MM.1S (cell line): ENCODE measurements around the gene PLA2G6.

Experiments used
- DNase-seq: peaks from one replicate; pipeline ENCODE4 v3.0.0-alpha.2; 2015
- H2AFZ ChIP-seq: fragments of 300-600 bp; sonication (generic); 2 replicates; pipeline ENCODE4 v1.6.0; 2016; ENCODE audit warnings: antibody characterized with exemption, low read length
- H3F3A ChIP-seq: fragments of 300-600 bp; sonication (generic); 2 replicates; pipeline ENCODE4 v1.6.1; 2016; ENCODE audit warnings: mild to moderate bottlenecking, antibody characterized with exemption, low read length, moderate library complexity, mixed read lengths; ENCODE audit not compliant: insufficient read depth
- H3K27ac ChIP-seq: fragments of 300-600 bp; sonication (generic); 2 replicates; pipeline ENCODE4 v1.5.1; 2016; ENCODE audit warnings: mild to moderate bottlenecking, low read length
- H3K27me3 ChIP-seq: fragments of 300-600 bp; sonication (generic); replicated peaks from 2 replicates; pipeline ENCODE4 v1.6.0; 2016; ENCODE audit warnings: low read length; ENCODE audit not compliant: insufficient read depth
- H3K36me3 ChIP-seq: fragments of 300-600 bp; sonication (generic); replicated peaks from 2 replicates; pipeline ENCODE4 v1.6.1; 2016; ENCODE audit warnings: mild to moderate bottlenecking, low read length, mixed read lengths; ENCODE audit not compliant: insufficient read depth
- H3K4me1 ChIP-seq: fragments of 300-600 bp; sonication (generic); 2 replicates; pipeline ENCODE4 v1.6.1; 2016; ENCODE audit warnings: low read length, mixed read lengths
- H3K4me2 ChIP-seq: fragments of 300-600 bp; sonication (generic); 2 replicates; pipeline ENCODE4 v1.6.0; 2016; ENCODE audit warnings: low read depth, low read length
- H3K4me3 ChIP-seq: fragments of 300-600 bp; sonication (generic); 2 replicates; pipeline ENCODE4 v1.5.1; 2016; ENCODE audit warnings: low read length, mixed read lengths
- H3K79me2 ChIP-seq: fragments of 300-600 bp; sonication (generic); 2 replicates; pipeline ENCODE4 v1.6.1; 2016; ENCODE audit warnings: mixed run types, low read length, mixed read lengths
- H3K9ac ChIP-seq: fragments of 300-600 bp; sonication (generic); 2 replicates; pipeline ENCODE4 v1.6.1; 2016; ENCODE audit warnings: low read length, mixed read lengths
- H3K9me2 ChIP-seq: fragments of 300-600 bp; sonication (generic); replicated peaks from 2 replicates; pipeline ENCODE4 v1.6.1; 2016; ENCODE audit warnings: mild to moderate bottlenecking, low read length, mixed read lengths; ENCODE audit not compliant: insufficient read depth
- H3K9me3 ChIP-seq: fragments of 300-600 bp; sonication (generic); replicated peaks from 2 replicates; pipeline ENCODE4 v1.6.1; 2016; ENCODE audit warnings: mild to moderate bottlenecking, low read length, mixed read lengths; ENCODE audit not compliant: insufficient read depth
- H4K20me1 ChIP-seq: fragments of 300-600 bp; sonication (generic); 2 replicates; pipeline ENCODE4 v1.6.1; 2016; ENCODE audit warnings: mild to moderate bottlenecking, low read length, moderate library complexity, mixed read lengths; ENCODE audit not compliant: insufficient read depth
- CTCF ChIP-seq: fragments of 300-600 bp; sonication (generic); IDR thresholded peaks from 2 replicates; pipeline ENCODE4 v1.5.1; 2016; ENCODE audit warnings: antibody characterized with exemption, low read length, mixed read lengths
- EZH2 ChIP-seq: fragments of 300-600 bp; sonication (generic); optimal IDR thresholded peaks from 2 replicates; pipeline ENCODE3; 2017; ENCODE audit warnings: low read depth, mild to moderate bottlenecking, antibody characterized with exemption, low read length, mixed read lengths
- EZH2phosphoT487 ChIP-seq: fragments of 300-600 bp; sonication (generic); IDR thresholded peaks from 2 replicates; pipeline ENCODE4 v1.6.1; 2018; ENCODE audit warnings: antibody characterized with exemption, low read length

PLA2G6 gene

DNA sequence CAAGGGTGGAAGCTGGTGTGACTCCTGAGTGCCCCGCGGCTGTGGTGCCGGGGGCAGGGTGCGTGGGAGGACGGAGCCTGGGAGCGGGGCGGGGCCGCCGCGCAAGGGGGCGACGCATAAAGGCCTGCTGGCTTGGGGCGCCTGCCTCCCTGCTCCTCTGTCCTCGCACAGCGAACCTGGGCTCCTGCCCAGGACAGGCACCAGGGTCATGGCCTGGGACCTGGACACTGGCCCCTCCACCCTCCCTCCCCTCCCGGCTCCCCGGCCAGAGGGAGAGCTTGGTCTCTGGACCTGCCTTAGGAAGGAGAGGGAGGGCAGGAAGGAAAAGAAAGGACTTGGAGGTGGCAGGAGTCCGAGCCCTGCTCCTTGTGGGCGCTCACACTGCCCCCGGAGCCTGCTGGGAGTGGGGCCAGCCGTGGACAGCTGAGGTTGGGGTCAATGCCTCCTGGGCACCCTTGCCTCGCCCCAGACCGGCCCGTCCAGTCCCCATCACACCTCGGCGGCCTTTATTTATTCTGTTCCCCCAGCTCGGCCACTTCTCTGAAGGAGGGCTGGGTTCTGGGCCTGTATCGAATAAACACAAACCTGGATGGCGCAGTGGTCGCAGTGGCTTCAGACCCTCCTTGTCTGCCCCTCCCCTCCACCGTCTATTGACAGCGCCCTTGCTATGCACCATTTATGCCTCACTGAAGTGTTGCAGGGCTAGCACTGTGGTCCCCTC, 106.4 kb downstream of the PLA2G6 start:
- Histone ChIP-seq H3K36me3 (no peaks in the 10 kb centered on the region), H4K20me1 (no peaks in the 10 kb centered on the region), H3K79me2 (peaks cover 5% of the 10 kb centered on the region; the same call in 1 of the 2 replicates), H3K27ac (no peak overlapping the region), H3K9me3 (no peaks in the 10 kb centered on the region), H3K9me2 (no peaks in the 10 kb centered on the region), H3K4me1 (peaks cover 11% of the 10 kb centered on the region), H3K4me3 (no peak overlapping the region), H3K27me3 (no peaks in the 10 kb centered on the region), H3K9ac (no peak overlapping the region), H3K4me2 (no peak overlapping the region), H2AFZ (no peak overlapping the region), H3F3A (peaks cover 5% of the 10 kb centered on the region; the same call in 1 of the 2 replicates)
- TF ChIP-seq CTCF (no peak), EZH2phosphoT487 (no peak), EZH2 (no peak)
- DNase-seq, result no peak

DNA sequence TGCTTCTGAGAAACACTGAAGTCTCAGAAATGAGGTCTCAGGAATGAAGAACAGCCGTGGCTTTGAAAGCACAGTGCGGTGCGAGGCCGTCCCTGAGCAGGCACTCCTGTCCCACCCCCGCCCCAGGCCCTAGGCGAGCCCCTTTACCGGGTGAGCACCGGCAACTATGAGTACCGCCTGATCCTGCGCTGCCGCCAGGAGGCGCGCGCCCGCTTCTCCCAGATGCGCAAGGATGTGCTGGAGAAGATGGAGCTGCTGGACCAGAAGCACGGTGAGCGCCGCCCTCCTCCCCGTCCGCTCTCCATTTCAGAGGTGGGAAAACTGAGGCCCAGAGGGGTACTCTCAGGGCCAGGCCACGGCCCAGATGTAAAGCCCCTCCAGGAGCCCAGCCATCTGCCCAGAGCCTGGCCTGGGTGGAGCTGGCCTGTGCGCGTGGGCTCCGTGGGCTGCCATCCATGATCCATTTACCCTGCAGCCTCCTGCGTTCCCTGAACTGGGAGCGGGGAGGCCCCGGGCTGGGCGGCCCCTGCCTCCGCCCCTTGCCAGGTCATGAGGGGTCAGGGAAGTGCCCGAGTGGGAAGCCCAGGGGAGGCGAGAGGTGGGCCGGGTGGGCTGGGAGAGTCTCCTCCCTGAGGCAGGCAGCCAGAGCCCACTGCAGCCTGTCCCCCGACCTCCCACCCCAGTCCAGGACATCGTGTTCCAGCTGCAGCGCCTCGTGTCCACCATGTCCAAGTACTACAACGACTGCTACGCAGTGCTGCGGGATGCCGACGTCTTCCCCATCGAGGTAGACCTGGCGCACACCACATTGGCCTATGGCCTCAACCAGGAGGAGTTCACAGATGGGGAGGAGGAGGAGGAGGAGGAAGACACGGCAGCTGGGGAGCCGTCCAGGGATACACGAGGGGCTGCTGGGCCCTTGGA, 107.2 kb downstream of the PLA2G6 start:
- H3K4me1 ChIP-seq, result peaks cover 18% of the 10 kb centered on the region

More for the DNA sequence above, 107.2 kb downstream of the PLA2G6 start:
- H4K20me1 ChIP-seq, result no peaks in the 10 kb centered on the region
- H3K27ac ChIP-seq, result no peak overlapping the region
- no peaks in the 10 kb centered on the region for H3K27me3 ChIP-seq
- H3K9ac ChIP-seq, result no peak overlapping the region
- no peaks in the 10 kb centered on the region for H3K9me3 ChIP-seq
- peaks cover 13% of the 10 kb centered on the region for H3F3A ChIP-seq
- H3K36me3 ChIP-seq, result no peaks in the 10 kb centered on the region
- TF ChIP-seq EZH2phosphoT487 (no peak), CTCF (no peak), EZH2 (no peak)
- no peak overlapping the region for H3K4me3 ChIP-seq
- H3K79me2 ChIP-seq, result peaks cover 5% of the 10 kb centered on the region; the same call in 1 of the 2 replicates
- H3K9me2 ChIP-seq, result no peaks in the 10 kb centered on the region
- H2AFZ ChIP-seq, result no peak overlapping the region
- no peak for DNase-seq
- H3K4me2 ChIP-seq, result no peak overlapping the region
